Activated B cell treated with CpG ODN at 0.5 μM for 24 hours (primary cell): ENCODE results near the gene TRPM7. TPM values are rescaled to one million over a fixed set of nuclear protein-coding genes. Genes with fewer than 3 reads are reported as not detected.
"Not testable (repeated sequence)": the region's sequence is repeated elsewhere in the genome, so short reads cannot be mapped to it uniquely, and the experiment has no call there.

Experiments used
- ATAC-seq: fragments of 200-7000 bp; cut with Tn5 transposase; one replicate; pipeline ENCODE4 v1.10.0; 2021; ENCODE audit warnings: low read depth, mild to moderate bottlenecking, moderate library complexity
- CTCF ChIA-PET: fragments of 350-600 bp; sonication (Branson Sonifier 250); formaldehyde crosslinking; loops from one replicate; lab custom pipeline; 2021; ENCODE audit warnings: antibody characterized with exemption; lab: Charles Lee
- POLR2A ChIA-PET: fragments of 350-600 bp; sonication (Branson Sonifier 250); formaldehyde crosslinking; loops from one replicate; lab custom pipeline; 2021; ENCODE audit warnings: antibody characterized with exemption; lab: Charles Lee
- DNase-seq: peaks from one replicate; pipeline ENCODE4 v3.0.0; 2022
- H3K27ac Mint-ChIP-seq: one replicate; pipeline ENCODE4 v1.8.0; 2020; ENCODE audit warnings: mixed read lengths
- H3K27me3 Mint-ChIP-seq: one replicate; pipeline ENCODE4 v1.8.0; 2021; ENCODE audit warnings: mixed read lengths
- H3K36me3 Mint-ChIP-seq: one replicate; pipeline ENCODE4 v1.8.0; 2021; ENCODE audit warnings: low read depth, mixed read lengths
- H3K4me1 Mint-ChIP-seq: one replicate; pipeline ENCODE4 v1.8.0; 2021; ENCODE audit warnings: mixed read lengths
- H3K4me3 Mint-ChIP-seq: one replicate; pipeline ENCODE4 v1.8.0; 2020; ENCODE audit warnings: mild to moderate bottlenecking, mixed read lengths
- H3K9me3 Mint-ChIP-seq: one replicate; pipeline ENCODE4 v1.8.0; 2020; ENCODE audit warnings: mixed read lengths
- CTCF ChIP-seq: fragments of 200-600 bp; IDR thresholded peaks from one replicate; pipeline ENCODE4 v1.8.0; 2022; ENCODE audit warnings: antibody characterized with exemption, mild to moderate bottlenecking
- intact Hi-C: fragments of 100-400 bp; cut with micrococcal nuclease; formaldehyde crosslinking; loops from one replicate; pipeline ENCODE4 v1.15.1; 2024
- total RNA-seq: library from RNA; stranded (reverse); gene quantifications from 2 replicates; pipeline ENCODE4 v1.2.3, GENCODE V29; 2022

TRPM7 gene
- total RNA-seq, 1 donor from 2014 or later = 64.7 TPM

GRCh38 chr15:50593761-50594160 lies 92.8 kb downstream of the TRPM7 start:
- no peaks in the 10 kb centered on the region for H3K4me1 Mint-ChIP-seq
- no peak overlapping the region for H3K27ac Mint-ChIP-seq
- intact Hi-C loops = no loop called here
- CTCF ChIA-PET = no interaction called here
- peaks cover 69% of the 10 kb centered on the region for H3K36me3 Mint-ChIP-seq
- no peak overlapping the region for H3K4me3 Mint-ChIP-seq
- no peak for DNase-seq
- no peaks in the 10 kb centered on the region for H3K27me3 Mint-ChIP-seq
- no peaks in the 10 kb centered on the region for H3K9me3 Mint-ChIP-seq
- ATAC-seq = no peak
- no peak for TF ChIP-seq CTCF
- POLR2A ChIA-PET = no interaction called here

GRCh38 chr15:50590288-50590687 lies 96.3 kb downstream of the TRPM7 start:
- ATAC-seq (no peak), DNase-seq (no peak)
- H3K4me1 Mint-ChIP-seq = no peaks in the 10 kb centered on the region
- intact Hi-C loops = no loop called here
- ChIA-PET POLR2A (no interaction called here), CTCF (no interaction called here)
- H3K27me3 Mint-ChIP-seq = no peaks in the 10 kb centered on the region
- H3K27ac Mint-ChIP-seq = no peak overlapping the region
- TF ChIP-seq CTCF = no peak
- no peak overlapping the region for H3K4me3 Mint-ChIP-seq
- H3K36me3 Mint-ChIP-seq = peaks cover 71% of the 10 kb centered on the region
- no peaks in the 10 kb centered on the region for H3K9me3 Mint-ChIP-seq

- TF ChIP-seq CTCF = no peak
- ATAC-seq (no peak), DNase-seq (no peak)
- Mint-ChIP-seq H3K27me3 (no peaks in the 10 kb centered on the region), H3K36me3 (peaks cover 81% of the 10 kb centered on the region), H3K4me1 (no peaks in the 10 kb centered on the region), H3K9me3 (no peaks in the 10 kb centered on the region), H3K27ac (no peak overlapping the region), H3K4me3 (no peak overlapping the region)
- ChIA-PET POLR2A (no interaction called here), CTCF (no interaction called here)
- intact Hi-C loops = no loop called here
These were observed 109.1 kb downstream of the TRPM7 start for GRCh38 chr15:50577492-50577891.

GRCh38 chr15:50576166-50576565 lies 110.4 kb downstream of the TRPM7 start:
- POLR2A ChIA-PET = no interaction called here
- H3K9me3 Mint-ChIP-seq = no peaks in the 10 kb centered on the region
- intact Hi-C loops = no loop called here
- TF ChIP-seq CTCF = no peak
- DNase-seq (no peak), ATAC-seq (no peak)
- no peak overlapping the region for H3K27ac Mint-ChIP-seq
- H3K4me3 Mint-ChIP-seq = no peak overlapping the region
- CTCF ChIA-PET = no interaction called here
- H3K4me1 Mint-ChIP-seq = no peaks in the 10 kb centered on the region
- H3K36me3 Mint-ChIP-seq = peaks cover 80% of the 10 kb centered on the region
- no peaks in the 10 kb centered on the region for H3K27me3 Mint-ChIP-seq

- H3K36me3 Mint-ChIP-seq = peaks cover 78% of the 10 kb centered on the region
- H3K27ac Mint-ChIP-seq, ATAC-seq, POLR2A ChIA-PET, H3K4me1 Mint-ChIP-seq, CTCF ChIA-PET, H3K27me3 Mint-ChIP-seq, intact Hi-C loops, H3K4me3 Mint-ChIP-seq, H3K9me3 Mint-ChIP-seq, DNase-seq: not testable (repeated sequence)
These were observed 112.8 kb downstream of the TRPM7 start for GRCh38 chr15:50573842-50574241.

GRCh38 chr15:50563756-50564155 lies 122.8 kb downstream of the TRPM7 start:
- no peak overlapping the region for H3K4me3 Mint-ChIP-seq
- no peak for TF ChIP-seq CTCF
- ATAC-seq (no peak), DNase-seq (no peak)
- no peaks in the 10 kb centered on the region for H3K4me1 Mint-ChIP-seq
- ChIA-PET POLR2A (no interaction called here), CTCF (no interaction called here)
- H3K36me3 Mint-ChIP-seq = peaks cover 57% of the 10 kb centered on the region
- no peaks in the 10 kb centered on the region for H3K27me3 Mint-ChIP-seq
- H3K9me3 Mint-ChIP-seq = no peaks in the 10 kb centered on the region
- intact Hi-C loops = no loop called here
- H3K27ac Mint-ChIP-seq = no peak overlapping the region
